Measurements from ENCODE around the gene NEGR1. TPM values are rescaled to one million over a fixed set of nuclear protein-coding genes. Genes with fewer than 3 reads are reported as not detected.
A peak's percentile ranks its signal among the peaks of the same experiment; 100 is the strongest.

NEGR1 gene
- total RNA-seq, 1 donor: 20.7 TPM

DNA sequence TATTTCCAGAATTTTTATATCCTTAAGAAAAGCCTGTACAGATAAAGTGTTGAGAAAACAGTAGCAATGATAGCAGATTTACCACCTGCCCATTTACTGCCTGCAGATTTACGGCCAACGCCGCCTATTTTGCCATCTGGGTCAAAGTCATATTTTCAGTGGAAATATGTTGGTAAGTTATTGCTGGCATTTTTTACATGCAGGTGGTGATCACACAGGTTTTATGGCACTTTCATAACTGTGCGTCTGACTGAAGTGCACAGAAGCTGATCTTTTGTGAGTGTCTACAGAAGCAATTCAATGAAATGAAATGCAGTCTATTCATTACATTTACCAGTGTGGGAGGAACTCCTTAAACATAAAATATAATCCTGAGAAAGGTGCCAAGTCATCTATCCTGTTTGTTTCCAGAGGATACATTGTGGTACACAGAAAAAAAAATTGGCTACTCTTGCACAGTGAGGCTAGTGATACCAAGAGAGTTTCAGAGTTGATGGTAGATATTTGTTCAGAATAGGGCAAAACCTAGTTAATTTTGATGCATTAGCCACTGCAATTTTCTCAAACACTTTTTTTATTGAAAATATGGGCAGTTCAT lies 458.5 kb downstream of the NEGR1 start:
- DNase-seq (ENCODE audit: low read depth): no peak
- H3K4me3 ChIP-seq (ENCODE audit: low read depth, low read length): no peak overlapping the region
- TF ChIP-seq, protein P1, sequence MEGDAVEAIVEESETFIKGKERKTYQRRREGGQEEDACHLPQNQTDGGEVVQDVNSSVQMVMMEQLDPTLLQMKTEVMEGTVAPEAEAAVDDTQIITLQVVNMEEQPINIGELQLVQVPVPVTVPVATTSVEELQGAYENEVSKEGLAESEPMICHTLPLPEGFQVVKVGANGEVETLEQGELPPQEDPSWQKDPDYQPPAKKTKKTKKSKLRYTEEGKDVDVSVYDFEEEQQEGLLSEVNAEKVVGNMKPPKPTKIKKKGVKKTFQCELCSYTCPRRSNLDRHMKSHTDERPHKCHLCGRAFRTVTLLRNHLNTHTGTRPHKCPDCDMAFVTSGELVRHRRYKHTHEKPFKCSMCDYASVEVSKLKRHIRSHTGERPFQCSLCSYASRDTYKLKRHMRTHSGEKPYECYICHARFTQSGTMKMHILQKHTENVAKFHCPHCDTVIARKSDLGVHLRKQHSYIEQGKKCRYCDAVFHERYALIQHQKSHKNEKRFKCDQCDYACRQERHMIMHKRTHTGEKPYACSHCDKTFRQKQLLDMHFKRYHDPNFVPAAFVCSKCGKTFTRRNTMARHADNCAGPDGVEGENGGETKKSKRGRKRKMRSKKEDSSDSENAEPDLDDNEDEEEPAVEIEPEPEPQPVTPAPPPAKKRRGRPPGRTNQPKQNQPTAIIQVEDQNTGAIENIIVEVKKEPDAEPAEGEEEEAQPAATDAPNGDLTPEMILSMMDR (IDR thresholded peaks at IDR 0.05; ENCODE audit: insufficient read depth, low read length): no peak

DNA sequence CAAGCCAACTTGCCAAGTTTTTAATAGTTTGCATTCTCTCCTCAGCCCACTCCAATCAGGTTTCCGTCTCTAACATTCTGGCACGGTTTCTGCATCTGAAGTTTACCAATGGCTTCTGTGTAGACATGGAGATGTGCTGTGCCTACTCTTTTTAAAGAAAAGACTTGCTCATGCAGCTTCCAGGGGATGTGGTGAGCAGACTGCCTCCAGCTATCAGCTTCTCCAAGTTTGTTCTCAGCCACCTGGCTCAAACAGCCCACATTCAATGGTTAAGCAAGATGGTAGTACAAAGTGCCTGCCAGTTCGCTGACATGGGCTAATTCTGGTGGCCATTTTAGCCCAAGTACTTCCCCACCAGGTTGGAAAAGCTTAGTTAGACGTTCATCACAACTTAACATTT lies 465.3 kb downstream of the NEGR1 start:
- DNase-seq (ENCODE audit: low read depth): no peak
- no peak overlapping the region for H3K4me3 ChIP-seq (ENCODE audit: low read depth, low read length)

DNA sequence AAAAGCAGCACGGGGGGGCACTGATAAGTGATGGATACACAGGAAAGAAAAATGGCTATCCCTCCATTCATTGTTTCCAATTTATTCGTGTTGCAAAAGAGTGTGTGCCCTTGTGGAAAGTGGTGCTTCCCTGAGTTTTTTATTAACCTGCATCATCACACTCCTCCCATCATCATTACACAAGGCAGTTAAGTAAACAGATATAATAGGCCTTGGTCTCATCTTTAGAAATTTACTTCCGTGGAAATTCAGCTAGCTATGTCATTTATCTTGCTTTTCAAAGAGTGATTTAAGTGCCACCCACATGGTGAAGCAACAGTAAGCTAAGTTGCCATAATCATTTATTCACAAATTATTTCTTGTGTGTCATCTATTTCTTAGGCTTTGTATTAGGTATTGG lies 473.3 kb downstream of the NEGR1 start:
- H3K4me3 ChIP-seq (ENCODE audit: low read depth, low read length): no peak overlapping the region
- no peak for DNase-seq (ENCODE audit: low read depth)
- TF ChIP-seq, protein P1 (IDR thresholded peaks at IDR 0.05; ENCODE audit: insufficient read depth, low read length): no peak

More for the DNA sequence above, 465.3 kb downstream of the NEGR1 start:
- TF ChIP-seq, protein P1 (IDR thresholded peaks at IDR 0.05; ENCODE audit: insufficient read depth, low read length): no peak

DNA sequence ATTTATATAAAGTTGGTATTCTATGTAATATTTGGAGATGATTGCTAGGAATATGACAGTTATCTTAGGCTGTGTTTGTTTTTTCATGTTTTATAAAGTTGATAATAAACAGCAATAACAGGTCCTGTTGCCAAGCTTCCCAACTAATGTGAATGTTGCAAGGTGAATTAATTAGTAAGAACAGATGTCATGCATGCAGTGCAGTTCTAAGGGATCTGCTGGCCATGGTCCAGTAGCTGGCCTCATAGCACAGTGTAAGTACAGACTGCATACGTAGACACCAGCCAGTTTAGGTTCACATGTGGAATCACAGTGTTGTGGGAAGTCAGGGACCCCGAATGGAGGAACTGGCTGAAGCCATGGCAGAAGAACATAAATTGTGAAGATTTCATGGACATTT lies 478.2 kb downstream of the NEGR1 start:
- TF ChIP-seq, protein P1 (IDR thresholded peaks at IDR 0.05; ENCODE audit: insufficient read depth, low read length): no peak
- no peak overlapping the region for H3K4me3 ChIP-seq (ENCODE audit: low read depth, low read length)

DNA sequence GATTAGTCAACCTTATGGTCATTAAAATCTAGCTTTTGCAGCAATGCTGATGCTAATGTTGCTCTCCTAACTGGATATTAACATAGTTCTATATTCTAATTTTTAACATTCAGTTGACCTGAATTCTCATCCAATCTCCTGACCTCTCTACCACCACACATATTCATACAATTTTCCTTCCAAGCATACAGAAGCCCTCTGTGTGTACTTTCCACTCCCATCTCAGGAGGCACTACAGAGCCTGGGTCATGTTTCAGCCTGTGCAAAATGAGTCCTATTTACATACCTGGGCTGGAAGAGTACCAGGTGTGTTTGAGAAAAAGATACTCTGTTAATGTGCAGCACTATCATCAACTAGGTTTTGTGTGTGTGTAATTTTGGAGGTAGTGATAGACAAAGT lies 486.3 kb downstream of the NEGR1 start:
- H3K4me3 ChIP-seq (ENCODE audit: low read depth, low read length): no peak overlapping the region
- DNase-seq (ENCODE audit: low read depth): no peak
- TF ChIP-seq, protein P1 (IDR thresholded peaks at IDR 0.05; ENCODE audit: insufficient read depth, low read length): no peak

More for the DNA sequence above, 478.2 kb downstream of the NEGR1 start:
- DNase-seq (ENCODE audit: low read depth): no peak

DNA sequence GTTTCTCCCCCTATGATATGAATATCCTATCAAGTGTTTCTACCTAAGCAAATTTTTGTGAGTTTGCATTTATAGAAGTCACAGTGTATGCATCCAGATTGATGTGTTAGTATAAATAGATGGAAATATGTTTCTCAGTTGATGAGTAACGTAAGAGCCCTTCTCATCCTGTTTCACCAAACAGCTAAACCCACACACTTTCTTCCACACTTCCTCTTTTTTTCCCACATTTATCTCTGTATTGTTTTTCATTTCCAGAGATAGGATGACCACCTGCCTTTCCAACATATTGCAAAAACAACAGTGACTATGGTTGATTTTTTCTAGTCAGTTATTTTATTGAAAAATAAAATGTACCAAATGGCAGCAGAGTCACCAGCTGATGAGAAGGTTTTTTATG lies 490.1 kb downstream of the NEGR1 start:
- TF ChIP-seq, protein P1 (IDR thresholded peaks at IDR 0.05; ENCODE audit: insufficient read depth, low read length): no peak
- H3K4me3 ChIP-seq (ENCODE audit: low read depth, low read length): no peak overlapping the region
- no peak for DNase-seq (ENCODE audit: low read depth)

DNA sequence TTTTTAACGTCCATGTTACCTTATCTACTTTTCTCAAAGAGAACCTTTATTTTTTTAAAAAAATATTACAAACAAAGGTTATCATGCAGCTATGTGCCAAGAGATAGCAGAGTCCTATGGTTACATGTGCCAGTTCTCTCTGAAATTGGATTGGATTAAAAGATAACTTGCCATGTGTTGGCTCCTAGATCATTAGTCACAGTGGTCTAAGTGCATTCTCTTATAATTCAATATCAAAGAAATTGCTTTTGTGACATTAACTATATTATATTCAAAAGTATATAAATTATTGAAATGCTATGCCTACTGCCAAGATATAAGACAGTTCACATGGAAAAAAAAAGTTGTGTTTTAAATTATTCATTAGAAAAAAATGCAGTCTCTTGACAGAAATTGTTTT lies 494.2 kb downstream of the NEGR1 start:
- TF ChIP-seq, protein P1 (IDR thresholded peaks at IDR 0.05; ENCODE audit: insufficient read depth, low read length): no peak
- peak; percentile 16 for DNase-seq (ENCODE audit: low read depth)

More for the DNA sequence above, 494.2 kb downstream of the NEGR1 start:
- no peak overlapping the region for H3K4me3 ChIP-seq (ENCODE audit: low read depth, low read length)

All from fibroblast of the aortic adventitia (primary cell).